ENCODE results near the gene FCER2. TPM values are rescaled to one million over a fixed set of nuclear protein-coding genes. Genes with fewer than 3 reads are reported as not detected.

Gene FCER2
- total RNA-seq, 1 experiment from 2014 or later, result not detected

DNA sequence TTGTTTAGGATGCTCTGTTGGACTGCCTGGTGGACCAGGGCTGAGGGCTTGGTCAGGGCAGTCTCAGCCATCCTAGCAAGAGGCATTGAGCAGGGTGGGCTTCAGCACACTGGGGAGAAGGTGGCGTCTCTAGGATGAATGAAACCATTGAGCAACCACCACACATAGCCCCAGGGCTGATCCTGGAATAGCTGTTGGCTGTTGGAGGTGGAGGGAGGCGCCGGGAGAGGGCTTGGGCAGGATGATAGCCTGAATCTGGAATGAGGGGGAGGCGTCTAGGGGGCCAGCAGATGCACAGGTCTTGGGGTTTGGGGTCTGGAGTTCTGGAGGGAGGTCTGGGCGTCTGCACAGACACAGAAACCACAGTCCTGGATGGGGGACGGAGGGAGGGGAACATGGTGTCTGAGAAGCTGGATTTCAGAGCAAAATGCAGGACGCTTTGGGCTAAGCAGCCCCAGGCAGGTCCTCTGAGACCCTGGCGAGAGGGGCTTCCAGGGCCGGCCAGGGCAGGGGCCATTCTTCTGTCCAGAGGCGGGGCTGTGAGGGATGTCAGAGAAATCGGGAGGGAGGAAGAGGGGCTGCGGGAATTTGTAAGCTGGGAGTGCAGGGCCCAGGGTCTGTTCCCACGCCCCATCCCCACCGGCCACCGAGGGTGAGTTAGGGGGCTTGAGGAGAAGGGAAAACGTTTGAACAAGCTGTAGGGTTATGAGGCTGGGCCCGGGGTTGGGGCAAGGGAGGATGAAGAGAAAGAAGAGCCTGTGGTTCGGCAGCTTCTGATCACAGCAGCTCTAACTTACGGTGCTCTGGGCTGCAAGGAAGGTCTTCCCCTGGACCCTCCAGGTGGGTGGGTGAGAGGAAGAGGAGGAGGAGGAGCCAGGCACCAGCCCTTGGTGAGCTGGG is 16.1 kb downstream of the FCER2 start:
- H3K27me3 Mint-ChIP-seq (ENCODE audit: low read depth), result peaks cover 7% of the 10 kb centered on the region
- DNase-seq, result no peak
- H3K36me3 Mint-ChIP-seq (ENCODE audit: insufficient read depth in 1 of 3, low read depth in 3 of 3), result peaks cover 6 to 23% (median 16%) of the 10 kb centered on the region in 3 experiments
- H3K4ac ChIP-seq (ENCODE audit: low read depth, low read length), result no peak overlapping the region
- H3K23me2 ChIP-seq (ENCODE audit: insufficient read length, low read depth, low read length, poor library complexity, severe bottlenecking), result peaks cover 7% of the 10 kb centered on the region
- no CpG with 5 or more reads among the region's 19 CpGs for WGBS (ENCODE audit: extremely low coverage, insufficient read length, low lambda C conversion rate)
- no peak overlapping the region for H4K8ac ChIP-seq (replicated peaks; ENCODE audit: insufficient read length, low read depth, low read length)
- no peak overlapping the region for H2AFZ ChIP-seq (ENCODE audit: low read length)
- no peak overlapping the region for H2BK15ac ChIP-seq (ENCODE audit: low read depth, low read length)
- no peak overlapping the region for H3K56ac ChIP-seq (ENCODE audit: insufficient read length, low read depth, low read length)
- no peak overlapping the region for H3K23ac ChIP-seq (ENCODE audit: insufficient read length, low read depth, low read length)
- H3K4me1 Mint-ChIP-seq, result peaks cover 14 to 17% of the 10 kb centered on the region in 2 experiments
- H3K79me1 ChIP-seq (ENCODE audit: insufficient read depth, low read depth, low read length, poor library complexity, severe bottlenecking), result no peaks in the 10 kb centered on the region
- H4K20me1 ChIP-seq (ENCODE audit: control insufficient read depth, insufficient read depth, insufficient read length), result peaks cover 2% of the 10 kb centered on the region
- H2AK5ac ChIP-seq (ENCODE audit: insufficient read length, low read length), result no peak overlapping the region
- no peak overlapping the region for H2BK5ac ChIP-seq (ENCODE audit: insufficient read length, low read length)
- no peak overlapping the region for H3K9ac ChIP-seq (ENCODE audit: extremely low read depth, insufficient read length, low read length)
- no peak overlapping the region for H3T11ph ChIP-seq (ENCODE audit: low read length)
- H3K14ac ChIP-seq (ENCODE audit: insufficient read depth, low read length), result no peak overlapping the region
- no peaks in the 10 kb centered on the region for H3K4me1 ChIP-seq (ENCODE audit: insufficient read depth, low read length)
- peak overlapping the region in 1 of 2 experiments; percentile 22; a peak in 1 of 5 replicates for H3K4me3 Mint-ChIP-seq
- no peak overlapping the region for H2BK12ac ChIP-seq (ENCODE audit: insufficient read length, low read depth, low read length)
- no peak overlapping the region for H4K5ac ChIP-seq (ENCODE audit: insufficient read length, low read depth, low read length)
- H2BK120ac ChIP-seq (ENCODE audit: low read depth, low read length, poor library complexity, severe bottlenecking), result no peak overlapping the region
- H4K91ac ChIP-seq (ENCODE audit: insufficient read length, low read depth, low read length), result no peak overlapping the region
- no peak overlapping the region for H2BK20ac ChIP-seq (ENCODE audit: low read depth, low read length, poor library complexity, severe bottlenecking)
- H3K27ac Mint-ChIP-seq, result peak overlapping the region; percentile 12 to 44 (median 35); a peak in 5 of 7 replicates
- H3K18ac ChIP-seq (ENCODE audit: insufficient read length, low read depth, low read length), result no peak overlapping the region
- no peak overlapping the region for H3K27ac ChIP-seq (ENCODE audit: insufficient read length, low read depth, low read length)
- H3K4me2 ChIP-seq (ENCODE audit: insufficient read depth, insufficient read length, low read length), result no peak overlapping the region
- no peaks in the 10 kb centered on the region for H3K27me3 ChIP-seq (ENCODE audit: insufficient read depth, low read length)
- H3K9me3 Mint-ChIP-seq, result no peaks in the 10 kb centered on the region
- no peaks in the 10 kb centered on the region for H3K79me2 ChIP-seq (ENCODE audit: insufficient read depth, low read length)
- TF ChIP-seq, protein P1, sequence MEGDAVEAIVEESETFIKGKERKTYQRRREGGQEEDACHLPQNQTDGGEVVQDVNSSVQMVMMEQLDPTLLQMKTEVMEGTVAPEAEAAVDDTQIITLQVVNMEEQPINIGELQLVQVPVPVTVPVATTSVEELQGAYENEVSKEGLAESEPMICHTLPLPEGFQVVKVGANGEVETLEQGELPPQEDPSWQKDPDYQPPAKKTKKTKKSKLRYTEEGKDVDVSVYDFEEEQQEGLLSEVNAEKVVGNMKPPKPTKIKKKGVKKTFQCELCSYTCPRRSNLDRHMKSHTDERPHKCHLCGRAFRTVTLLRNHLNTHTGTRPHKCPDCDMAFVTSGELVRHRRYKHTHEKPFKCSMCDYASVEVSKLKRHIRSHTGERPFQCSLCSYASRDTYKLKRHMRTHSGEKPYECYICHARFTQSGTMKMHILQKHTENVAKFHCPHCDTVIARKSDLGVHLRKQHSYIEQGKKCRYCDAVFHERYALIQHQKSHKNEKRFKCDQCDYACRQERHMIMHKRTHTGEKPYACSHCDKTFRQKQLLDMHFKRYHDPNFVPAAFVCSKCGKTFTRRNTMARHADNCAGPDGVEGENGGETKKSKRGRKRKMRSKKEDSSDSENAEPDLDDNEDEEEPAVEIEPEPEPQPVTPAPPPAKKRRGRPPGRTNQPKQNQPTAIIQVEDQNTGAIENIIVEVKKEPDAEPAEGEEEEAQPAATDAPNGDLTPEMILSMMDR (conservative IDR thresholded peaks at IDR 0.05), result no peak
- no peaks in the 10 kb centered on the region for H3K9me3 ChIP-seq (ENCODE audit: control insufficient read depth, low read depth, low read length)
